SK-N-MC (cell line): Measurements from ENCODE around the gene LIN52.

Source experiments
- EZH2 ChIP-seq: fragments of 200-600 bp; sonication (generic); IDR thresholded peaks from one replicate; pipeline ENCODE4 v1.6.1; 2017; ENCODE audit warnings: antibody characterized with exemption
- POLR2AphosphoS5 ChIP-seq: IDR thresholded peaks from 2 replicates; pipeline ENCODE4 v1.6.1; 2012; ENCODE audit warnings: mild to moderate bottlenecking, low read depth, low read length, borderline replicate concordance

DNA sequence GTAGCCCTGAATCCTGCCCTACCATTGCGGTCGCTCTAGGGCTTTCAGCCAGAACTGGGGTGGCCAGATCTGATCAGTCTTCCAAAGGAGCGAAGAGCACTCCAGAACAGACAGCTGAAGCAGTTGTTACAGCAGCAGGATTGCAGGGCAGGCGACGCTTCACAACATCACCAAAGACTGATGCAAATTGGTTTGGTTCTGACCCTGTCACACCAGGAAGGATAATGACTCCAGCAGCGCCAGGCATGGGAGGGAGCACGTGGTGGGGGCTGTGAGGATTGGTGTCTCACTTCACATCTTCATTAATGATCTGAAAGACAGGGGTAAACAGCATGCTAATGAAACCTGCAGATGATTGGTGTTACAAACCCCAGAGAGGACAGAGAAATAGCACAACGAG lies 123.9 kb downstream of the LIN52 start:
- TF ChIP-seq POLR2AphosphoS5 (no peak), EZH2 (no peak)
